GM12878 (cell line): ENCODE data around the gene GALNT9. TPM values are rescaled to one million over a fixed set of nuclear protein-coding genes. Genes with fewer than 3 reads are reported as not detected.

Experiments
- ATAC-seq: fragments of 200-7000 bp; cut with Tn5 transposase; 3 replicates; pipeline ENCODE4 v1.9.1; 2020; ENCODE audit warnings: mild to moderate bottlenecking, moderate library complexity
- BruUV-seq: library from RNA; stranded (reverse); fragments of 400-500 nt; replicated peaks from 2 replicates; lab custom pipeline; 2021; lab: Mats Ljungman, UMichigan
- CTCF ChIA-PET: fragments of 300-600 bp; sonication (Branson Sonifier 250); formaldehyde crosslinking; extraction: SDS; loops from one replicate; lab custom pipeline; 2021; ENCODE audit warnings: inconsistent platforms; lab: Yijun Ruan, JAX
- POLR2A ChIA-PET: fragments of 350-600 bp; formaldehyde crosslinking; extraction: SDS; loops from one replicate; lab custom pipeline; 2021; ENCODE audit warnings: inconsistent platforms; lab: Charles Lee
- RAD21 ChIA-PET: fragments of 300-600 bp; sonication (Branson Sonifier 250); formaldehyde crosslinking; loops from one replicate; lab custom pipeline; 2023; ENCODE audit warnings: antibody characterized with exemption; ENCODE audit not compliant: unreplicated experiment; lab: Charles Lee
- SMC1A ChIA-PET: fragments of 300-600 bp; sonication (Branson Sonifier 250); formaldehyde crosslinking; loops from one replicate; lab custom pipeline; 2023; ENCODE audit not compliant: unreplicated experiment, uncharacterized antibody; lab: Charles Lee
- DNase-seq: peaks from one replicate; pipeline ENCODE4 v3.0.0-alpha.2; 2011; ENCODE audit warnings: low read depth, low spot score
- FAIRE-seq: peaks from 3 replicates; lab custom pipeline; 2011; peaks lifted over from hg19 to GRCh38; lab: Jason Lieb, UNC
- H2AFZ ChIP-seq: 2 replicates; pipeline ENCODE4 v1.6.0; 2011; ENCODE audit warnings: low read depth, low read length, control low read depth; ENCODE audit not compliant: control insufficient read depth
- H3K27ac ChIP-seq: 2 replicates; pipeline ENCODE4 v1.5.1; 2011; ENCODE audit warnings: control low read depth; ENCODE audit not compliant: control insufficient read depth, insufficient read depth
- H3K27me3 ChIP-seq, 2 experiments: replicated peaks in 1 of 2; 2 replicates each; pipeline versions ENCODE4 v1.6.0 to v1.6.1; 2011; ENCODE audit warnings: low read length in 1 of 2; ENCODE audit not compliant: control insufficient read depth in 2 of 2, insufficient read depth in 2 of 2
- H3K36me3 ChIP-seq, 2 experiments: 2 replicates each; pipeline ENCODE4 v1.5.1; 2011; ENCODE audit warnings: low read length in 1 of 2; ENCODE audit not compliant: control insufficient read depth in 2 of 2, insufficient read depth in 2 of 2
- H3K4me1 ChIP-seq: 2 replicates; pipeline ENCODE4 v1.6.1; 2011; ENCODE audit warnings: mild to moderate bottlenecking, low read length, moderate library complexity, mixed read lengths; ENCODE audit not compliant: control insufficient read depth, insufficient read depth
- H3K4me2 ChIP-seq: 2 replicates; pipeline ENCODE4 v1.6.0; 2011; ENCODE audit warnings: control low read depth; ENCODE audit not compliant: control insufficient read depth, insufficient read depth
- H3K4me3 ChIP-seq: fragments of 200-600 bp; sonication (generic); 2 replicates; pipeline ENCODE4 v1.5.1; 2016
- H3K79me2 ChIP-seq: 2 replicates; pipeline ENCODE4 v1.6.0; 2011; ENCODE audit warnings: low read length; ENCODE audit not compliant: control insufficient read depth, insufficient read depth
- H3K9ac ChIP-seq: 2 replicates; pipeline ENCODE4 v1.8.0; 2011; ENCODE audit warnings: low read length, control low read depth, mixed read lengths; ENCODE audit not compliant: control insufficient read depth, insufficient read depth
- H3K9me3 ChIP-seq: replicated peaks from 3 replicates; pipeline ENCODE4 v1.5.1; 2011; ENCODE audit warnings: mild to moderate bottlenecking, low read length; ENCODE audit not compliant: control insufficient read depth, insufficient read depth
- H4K20me1 ChIP-seq: 2 replicates; pipeline ENCODE4 v1.6.0; 2011; ENCODE audit not compliant: control insufficient read depth, insufficient read depth
- BCL11A ChIP-seq: IDR thresholded peaks from 2 replicates; pipeline ENCODE4 v1.6.1; 2011; ENCODE audit warnings: low read depth, low read length
- CHD2 ChIP-seq: IDR thresholded peaks from 2 replicates; pipeline ENCODE4 v1.6.1; 2011; ENCODE audit warnings: low read depth, low read length, improper control_type of control experiment, borderline replicate concordance
- CREM ChIP-seq: IDR thresholded peaks from 2 replicates; pipeline ENCODE4 v1.6.1; 2014; ENCODE audit warnings: antibody characterized with exemption, low read depth
- GATAD2B ChIP-seq: fragments of 450-650 bp; conservative IDR thresholded peaks from 2 replicates; pipeline ENCODE4 v1.6.1; 2017; ENCODE audit warnings: low read depth, mild to moderate bottlenecking, moderate library complexity
- JUNB ChIP-seq: IDR thresholded peaks from 2 replicates; pipeline ENCODE4 v1.6.1; 2016; ENCODE audit warnings: antibody characterized with exemption, mild to moderate bottlenecking
- POU2F2 ChIP-seq: IDR thresholded peaks from 3 replicates; pipeline ENCODE4 v1.6.1; 2011; ENCODE audit warnings: low read depth, mild to moderate bottlenecking, low read length, borderline replicate concordance
- SP1 ChIP-seq: IDR thresholded peaks from one replicate; pipeline ENCODE4 v1.6.1; 2011; ENCODE audit warnings: low read depth, low read length
- STAT1 ChIP-seq: fragments of 450-650 bp; conservative IDR thresholded peaks from 2 replicates; pipeline ENCODE4 v1.6.1; 2014; ENCODE audit warnings: antibody characterized with exemption, mild to moderate bottlenecking
- YY1 ChIP-seq: IDR thresholded peaks from 2 replicates; pipeline ENCODE4 v1.6.1; 2011; ENCODE audit warnings: low read depth, mild to moderate bottlenecking, low read length
- ZBTB40 ChIP-seq: fragments of 450-650 bp; IDR thresholded peaks from 2 replicates; pipeline ENCODE4 v1.6.1; 2016; ENCODE audit warnings: mild to moderate bottlenecking, moderate library complexity, borderline replicate concordance
- ZNF24 ChIP-seq: fragments of 450-650 bp; IDR thresholded peaks from 2 replicates; pipeline ENCODE4 v1.6.1; 2017; ENCODE audit warnings: antibody characterized with exemption, mild to moderate bottlenecking
- WGBS: methylation state at CpG from one replicate; pipeline ENCODE4 v1.1.6; 2016; ENCODE audit warnings: low lambda C conversion rate; ENCODE audit not compliant: insufficient replicate concordance, insufficient coverage; ENCODE audit errors: missing lambda C conversion rate; 5-methylcytosine and 5-hydroxymethylcytosine counted together
- in situ Hi-C: fragments of 300-500 bp; cut with MboI; formaldehyde crosslinking; loops from 9 replicates; pipeline ENCODE4 v1.14.3; 2018; ENCODE audit warnings: mixed read lengths
- intact Hi-C: fragments of 100-400 bp; cut with micrococcal nuclease; formaldehyde crosslinking; loops from one replicate; pipeline ENCODE4 v1.14.2; 2022; ENCODE audit not compliant: unreplicated experiment
- polyA plus RNA-seq, 11 experiments: library from polyadenylated mRNA; depleted of rRNA in 4 of 11; unstranded in 6 of 11; stranded (reverse) in 5 of 11; fragments of >200 nt; fragmentation: Nextera tagmentation in 4 of 11; fragmentation: Illumina TruSeq in 1 of 11; extraction: Ambion mirVana in 4 of 11; extraction: Trizol in 1 of 11; gene quantifications; 1 replicate in 1 of 11; 2 replicates in 10 of 11; pipeline versions ENCODE4 v1.2.1 to v1.2.3, GENCODE V29; 2011 to 2016; ENCODE audit warnings: inconsistent platforms in 2 of 11, missing spikeins in 2 of 11, low read depth in 1 of 11
- total RNA-seq, 4 experiments: library from RNA; depleted of rRNA in 3 of 4; stranded (reverse); fragments of >200 nt in 3 of 4; fragmentation: Illumina TruSeq in 1 of 4; extraction: Trizol in 1 of 4; gene quantifications; 2 replicates each; pipeline versions ENCODE4 v1.2.1 to v1.2.3, GENCODE V29; 2013 to 2021
- TF ChIP-seq, protein P1 (sequence below): fragments of 450-650 bp; IDR thresholded peaks from 2 replicates; pipeline ENCODE4 v1.6.1; 2017; ENCODE audit warnings: low read depth, mild to moderate bottlenecking, moderate library complexity

GALNT9 gene
- total and polyA plus RNA-seq, 10 of the 15 experiments (the other 5 are each of a cell fraction or from before 2014, with no cell fraction given), result 0.04 TPM; not detected in 9

GRCh38 chr12:132321321-132322118 lies 7.9 kb downstream of the GALNT9 start:
- no peak overlapping the region for H3K9ac ChIP-seq
- in situ Hi-C loops (no loop called here), intact Hi-C loops (no loop called here)
- H4K20me1 ChIP-seq, result no peaks in the 10 kb centered on the region
- 53% methylated on average over 14 of the region's 20 CpGs for WGBS
- H3K79me2 ChIP-seq, result no peaks in the 10 kb centered on the region
- H3K9me3 ChIP-seq, result no peaks in the 10 kb centered on the region; the same call in 2 of the 3 replicates
- BruUV-seq, result no TSS peak
- RAD21 ChIA-PET, result no interaction called here
- DNase-seq (no peak), FAIRE-seq (no peak), ATAC-seq (no peak)
- CTCF ChIA-PET, result no interaction called here
- no peak overlapping the region for H3K4me2 ChIP-seq
- no peaks in the 10 kb centered on the region for H3K36me3 ChIP-seq
- H3K27me3 ChIP-seq, result no peaks in the 10 kb centered on the region
- no peaks in the 10 kb centered on the region for H3K4me1 ChIP-seq
- no peak overlapping the region for H3K4me3 ChIP-seq
- no peak for TF ChIP-seq YY1
- TF ChIP-seq ZNF24, result no peak
- POLR2A ChIA-PET, result no interaction called here
- H3K27ac ChIP-seq, result no peak overlapping the region
- H2AFZ ChIP-seq, result no peak overlapping the region
- SMC1A ChIA-PET, result no interaction called here

- no peak overlapping the region for H2AFZ ChIP-seq
- no peaks in the 10 kb centered on the region for H3K36me3 ChIP-seq
- RAD21 ChIA-PET, result no interaction called here
- no peak overlapping the region for H3K27ac ChIP-seq
- CTCF ChIA-PET, result no interaction called here
- no peak overlapping the region for H3K4me3 ChIP-seq
- WGBS, result 64% methylated on average over 23 of the region's 23 CpGs
- POLR2A ChIA-PET, result no interaction called here
- DNase-seq (no peak), ATAC-seq (no peak), FAIRE-seq (no peak)
- H3K79me2 ChIP-seq, result no peaks in the 10 kb centered on the region
- no peaks in the 10 kb centered on the region for H3K4me1 ChIP-seq
- SMC1A ChIA-PET, result no interaction called here
- H3K9ac ChIP-seq, result no peak overlapping the region
- in situ Hi-C loops, result no loop called here
- no peaks in the 10 kb centered on the region for H3K27me3 ChIP-seq
- H3K9me3 ChIP-seq, result no peaks in the 10 kb centered on the region; the same call in 2 of the 3 replicates
- no peak overlapping the region for H3K4me2 ChIP-seq
- H4K20me1 ChIP-seq, result no peaks in the 10 kb centered on the region
- no TSS peak for BruUV-seq
- intact Hi-C loops, result no loop called here
- TF ChIP-seq JUNB (no peak), GATAD2B (no peak), SP1 (no peak), CHD2 (no peak), BCL11A (no peak), STAT1 (no peak), POU2F2 (no peak), CREM (no peak), ZBTB40 (no peak)
- TF ChIP-seq, protein P1, sequence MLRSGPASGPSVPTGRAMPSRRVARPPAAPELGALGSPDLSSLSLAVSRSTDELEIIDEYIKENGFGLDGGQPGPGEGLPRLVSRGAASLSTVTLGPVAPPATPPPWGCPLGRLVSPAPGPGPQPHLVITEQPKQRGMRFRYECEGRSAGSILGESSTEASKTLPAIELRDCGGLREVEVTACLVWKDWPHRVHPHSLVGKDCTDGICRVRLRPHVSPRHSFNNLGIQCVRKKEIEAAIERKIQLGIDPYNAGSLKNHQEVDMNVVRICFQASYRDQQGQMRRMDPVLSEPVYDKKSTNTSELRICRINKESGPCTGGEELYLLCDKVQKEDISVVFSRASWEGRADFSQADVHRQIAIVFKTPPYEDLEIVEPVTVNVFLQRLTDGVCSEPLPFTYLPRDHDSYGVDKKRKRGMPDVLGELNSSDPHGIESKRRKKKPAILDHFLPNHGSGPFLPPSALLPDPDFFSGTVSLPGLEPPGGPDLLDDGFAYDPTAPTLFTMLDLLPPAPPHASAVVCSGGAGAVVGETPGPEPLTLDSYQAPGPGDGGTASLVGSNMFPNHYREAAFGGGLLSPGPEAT, result no peak
Measured at GRCh38 chr12:132320767-132321211, 8.6 kb downstream of the GALNT9 start.
